Measurements from ENCODE around the gene BMI1.

GRCh38 chr10:22305721-22306120, 15.2 kb upstream of the BMI1 start:
- TF ChIP-seq, protein P1, sequence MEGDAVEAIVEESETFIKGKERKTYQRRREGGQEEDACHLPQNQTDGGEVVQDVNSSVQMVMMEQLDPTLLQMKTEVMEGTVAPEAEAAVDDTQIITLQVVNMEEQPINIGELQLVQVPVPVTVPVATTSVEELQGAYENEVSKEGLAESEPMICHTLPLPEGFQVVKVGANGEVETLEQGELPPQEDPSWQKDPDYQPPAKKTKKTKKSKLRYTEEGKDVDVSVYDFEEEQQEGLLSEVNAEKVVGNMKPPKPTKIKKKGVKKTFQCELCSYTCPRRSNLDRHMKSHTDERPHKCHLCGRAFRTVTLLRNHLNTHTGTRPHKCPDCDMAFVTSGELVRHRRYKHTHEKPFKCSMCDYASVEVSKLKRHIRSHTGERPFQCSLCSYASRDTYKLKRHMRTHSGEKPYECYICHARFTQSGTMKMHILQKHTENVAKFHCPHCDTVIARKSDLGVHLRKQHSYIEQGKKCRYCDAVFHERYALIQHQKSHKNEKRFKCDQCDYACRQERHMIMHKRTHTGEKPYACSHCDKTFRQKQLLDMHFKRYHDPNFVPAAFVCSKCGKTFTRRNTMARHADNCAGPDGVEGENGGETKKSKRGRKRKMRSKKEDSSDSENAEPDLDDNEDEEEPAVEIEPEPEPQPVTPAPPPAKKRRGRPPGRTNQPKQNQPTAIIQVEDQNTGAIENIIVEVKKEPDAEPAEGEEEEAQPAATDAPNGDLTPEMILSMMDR (IDR thresholded peaks at IDR 0.05), result no peak
- no peak for TF ChIP-seq EP300 (IDR thresholded peaks at IDR 0.05; ENCODE audit: low read depth)
